PFSK-1 (cell line): ENCODE results near the gene PROM1.

Experiments used
- POLR2AphosphoS5 ChIP-seq: IDR thresholded peaks from 2 replicates; pipeline ENCODE4 v1.6.1; 2012; ENCODE audit warnings: low read depth, mild to moderate bottlenecking, control low read depth, low read length, moderate library complexity
- REST ChIP-seq, 2 experiments: IDR thresholded peaks; 2 replicates each; pipeline versions ENCODE4 v1.6.1 to v1.8.0; 2011 to 2012; ENCODE audit warnings: low read depth in 2 of 2, low read length in 2 of 2, control low read depth in 1 of 2, inconsistent platforms in 1 of 2, mild to moderate bottlenecking in 1 of 2, moderate library complexity in 1 of 2; ENCODE audit not compliant: insufficient read depth in 1 of 2

GRCh38 chr4:15996773-15997172, 87.0 kb downstream of the PROM1 start:
- TF ChIP-seq REST (IDR thresholded peaks at IDR 0.05; ENCODE audit: insufficient read depth in 1 of 2, low read depth in 2 of 2, low read length in 2 of 2) (no peak), POLR2AphosphoS5 (no peak)
